GM12892 (cell line): ENCODE results near the gene MERTK.

Experiments
- POLR2A ChIP-seq: IDR thresholded peaks from 2 replicates; pipeline ENCODE4 v1.6.1; 2011; ENCODE audit warnings: low read depth, low read length, control low read depth
- POLR2AphosphoS5 ChIP-seq: IDR thresholded peaks from 2 replicates; pipeline ENCODE4 v1.6.1; 2011; ENCODE audit warnings: low read depth, low read length, control low read depth
- TAF1 ChIP-seq: IDR thresholded peaks from 2 replicates; pipeline ENCODE4 v1.6.1; 2011; ENCODE audit warnings: low read depth, mild to moderate bottlenecking, control low read depth, low read length, borderline replicate concordance

DNA sequence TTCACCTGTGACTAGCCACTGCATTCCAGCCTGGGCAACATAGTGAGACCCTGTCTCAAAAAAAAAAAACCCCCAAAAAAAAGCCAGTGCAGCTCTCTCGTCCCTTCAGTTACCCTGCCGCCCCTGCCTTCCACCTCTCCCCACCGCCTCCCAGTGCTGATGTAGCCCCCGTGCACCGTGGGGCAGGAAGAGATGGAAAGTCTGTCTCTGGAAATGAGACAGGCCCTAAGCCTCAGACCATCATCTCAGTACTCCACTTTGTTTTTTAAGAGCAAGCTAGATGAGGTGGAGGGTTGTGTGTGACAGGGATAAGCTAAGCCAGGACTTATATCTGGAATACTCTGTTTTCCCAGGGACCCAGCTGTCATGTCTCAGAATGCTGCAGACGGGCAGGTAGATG lies 32.0 kb downstream of the MERTK start:
- TF ChIP-seq POLR2A: no peak
- TF ChIP-seq POLR2AphosphoS5: no peak
- no peak for TF ChIP-seq TAF1
